HEK293 (cell line): Measurements from ENCODE around the gene C16orf86.

Experiments used
- CTCF ChIA-PET: fragments of 350-600 bp; formaldehyde crosslinking; extraction: SDS; loops from one replicate; lab custom pipeline; 2021; ENCODE audit warnings: antibody characterized with exemption; lab: Yijun Ruan, JAX
- POLR2A ChIA-PET: fragments of 300-600 bp; formaldehyde crosslinking; extraction: SDS; loops from one replicate; lab custom pipeline; 2020; ENCODE audit warnings: antibody characterized with exemption, inconsistent platforms; lab: Yijun Ruan, JAX
- H3K27ac ChIP-seq: fragments of 200-500 bp; sonication (Bioruptor generic); 2 replicates; pipeline ENCODE4 v1.5.1; 2014; ENCODE audit warnings: low read depth, low read length, control low read depth, inconsistent platforms; ENCODE audit errors: extremely low read depth
- H3K36me3 ChIP-seq, 2 experiments: fragments of 200-500 bp in 1 of 2; sonication (Bioruptor generic) in 1 of 2; 1 replicate in 1 of 2; 2 replicates in 1 of 2; pipeline ENCODE4 v1.5.1; 2014 to 2017; ENCODE audit warnings: inconsistent platforms in 2 of 2, low read length in 2 of 2; ENCODE audit not compliant: control insufficient read depth in 2 of 2, insufficient read depth in 1 of 2
- H3K4me1 ChIP-seq: fragments of 200-500 bp; sonication (Bioruptor generic); 2 replicates; pipeline ENCODE4 v1.5.1; 2014; ENCODE audit warnings: mild to moderate bottlenecking, low read length, inconsistent platforms; ENCODE audit not compliant: control insufficient read depth, insufficient read depth
- H3K4me3 ChIP-seq: 2 replicates; pipeline ENCODE4 v1.5.1; 2011; ENCODE audit warnings: low read depth, mild to moderate bottlenecking, control low read depth, low read length, moderate library complexity
- H3K9me3 ChIP-seq: fragments of 200-500 bp; sonication (Bioruptor generic); 2 replicates; pipeline ENCODE4 v1.5.1; 2014; ENCODE audit warnings: low read depth, low read length, inconsistent platforms; ENCODE audit not compliant: control insufficient read depth, insufficient read depth
- ATF2 ChIP-seq: fragments of 450-650 bp; formaldehyde crosslinking; IDR thresholded peaks from 2 replicates; pipeline ENCODE4 v1.5.1; 2016; ENCODE audit warnings: missing biosample characterization, missing genetic modification characterization, low read depth
- OVOL3 ChIP-seq: fragments of 450-650 bp; formaldehyde crosslinking; IDR thresholded peaks from 2 replicates; pipeline ENCODE4 v1.5.1; 2016; ENCODE audit warnings: missing biosample characterization, missing genetic modification characterization
- ZNF10 ChIP-seq: fragments of 450-650 bp; formaldehyde crosslinking; IDR thresholded peaks from 2 replicates; pipeline ENCODE4 v1.5.1; 2017; ENCODE audit warnings: missing biosample characterization, missing genetic modification characterization
- ZNF157 ChIP-seq: fragments of 450-650 bp; formaldehyde crosslinking; IDR thresholded peaks from 2 replicates; pipeline ENCODE4 v1.5.1; 2016; ENCODE audit warnings: missing biosample characterization, missing genetic modification characterization
- ZNF24 ChIP-seq: fragments of 450-650 bp; formaldehyde crosslinking; IDR thresholded peaks from 2 replicates; pipeline ENCODE4 v1.5.1; 2016; ENCODE audit warnings: missing biosample characterization, missing genetic modification characterization
- ZNF335 ChIP-seq: fragments of 450-650 bp; formaldehyde crosslinking; conservative IDR thresholded peaks from 2 replicates; pipeline ENCODE4 v1.5.1; 2016; ENCODE audit warnings: missing biosample characterization, missing genetic modification characterization
- ZNF394 ChIP-seq: fragments of 450-650 bp; formaldehyde crosslinking; IDR thresholded peaks from 2 replicates; pipeline ENCODE4 v1.5.1; 2016; ENCODE audit warnings: missing biosample characterization, missing genetic modification characterization, mild to moderate bottlenecking, moderate library complexity, borderline replicate concordance
- ZNF544 ChIP-seq: fragments of 450-650 bp; formaldehyde crosslinking; IDR thresholded peaks from 2 replicates; pipeline ENCODE4 v1.5.0; 2017; ENCODE audit warnings: missing biosample characterization, missing genetic modification characterization
- ZNF600 ChIP-seq: fragments of 450-650 bp; formaldehyde crosslinking; IDR thresholded peaks from 2 replicates; pipeline ENCODE4 v1.5.1; 2016; ENCODE audit warnings: missing biosample characterization, missing genetic modification characterization
- ZSCAN30 ChIP-seq: fragments of 450-650 bp; IDR thresholded peaks from 2 replicates; pipeline ENCODE4 v1.5.1; 2018; ENCODE audit warnings: missing biosample characterization, mild to moderate bottlenecking, missing genetic modification characterization, moderate library complexity
- ZSCAN4 ChIP-seq: fragments of 450-650 bp; formaldehyde crosslinking; IDR thresholded peaks from 2 replicates; pipeline ENCODE4 v1.5.1; 2017; ENCODE audit warnings: missing biosample characterization, missing genetic modification characterization
- TF ChIP-seq, protein P1 (sequence below): fragments of 450-650 bp; formaldehyde crosslinking; IDR thresholded peaks from 2 replicates; pipeline ENCODE4 v1.5.1; 2016; ENCODE audit warnings: missing biosample characterization, missing genetic modification characterization, borderline replicate concordance

The C16orf86 gene

DNA sequence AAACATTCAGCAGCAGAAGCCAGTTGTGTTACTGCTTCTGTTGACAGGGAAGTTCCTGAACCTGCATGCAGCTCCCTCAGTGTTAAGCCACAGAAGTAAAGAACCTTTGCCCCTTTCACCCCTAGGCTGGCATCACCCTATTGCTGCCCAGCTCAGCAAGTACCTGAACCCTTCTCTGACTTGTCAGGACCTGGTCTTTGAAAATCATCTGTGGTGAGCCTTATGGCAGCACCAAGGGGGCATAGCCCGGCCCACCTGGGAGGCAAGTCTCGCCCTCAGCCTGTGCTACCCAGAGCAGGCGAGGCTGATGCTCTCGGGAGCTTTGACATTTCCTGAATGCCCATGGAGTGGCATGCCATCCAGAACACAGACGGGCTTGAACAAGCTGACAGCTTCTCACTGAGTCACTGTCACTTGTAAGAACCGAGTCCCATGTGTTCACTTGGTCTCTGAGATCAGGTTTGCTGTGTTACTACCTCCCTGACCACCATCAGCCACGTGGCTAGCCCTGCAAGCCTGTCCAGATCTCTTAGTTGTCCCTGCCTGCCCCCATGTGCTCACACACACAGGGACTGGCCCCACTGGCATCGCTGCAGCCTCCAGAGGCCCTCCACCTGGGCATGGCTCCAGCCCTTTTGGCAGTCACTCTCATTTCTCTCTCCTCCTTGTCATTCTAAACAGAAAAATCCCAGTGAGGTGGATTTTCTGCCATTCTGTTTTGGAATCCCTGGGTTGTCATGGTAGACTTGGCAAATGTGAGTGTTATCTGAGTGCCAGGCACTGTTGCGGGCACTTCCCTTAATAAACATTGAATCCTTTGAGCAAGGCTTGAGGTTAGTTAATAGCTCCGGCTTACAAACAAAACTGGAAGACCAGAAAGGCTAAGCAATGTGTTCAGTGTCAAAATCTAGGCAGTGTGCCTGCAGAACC lies 24.6 kb upstream of the C16orf86 start:
- TF ChIP-seq ZNF544 (tag by site-specific recombination) (no peak), ZNF335 (peak; percentile 22; the same call in 1 of the 2 replicates)
- H3K9me3 ChIP-seq, result no peaks in the 10 kb centered on the region
- ChIA-PET CTCF (interaction anchor here (0.9 to 9.9 kb wide), 6 partner anchors 79 to 155 kb away, joined by 3 to 119 read pairs (median 4); no protein-coding TSS in a partner anchor), POLR2A (interaction anchor here (1.2 kb wide), 1 partner anchor 80 kb away, joined by 4 read pairs; the partner anchor contains the start of gene CTCF)
- H3K4me3 ChIP-seq, result no peak overlapping the region
- H3K27ac ChIP-seq, result no peak overlapping the region
- peaks cover 0 to 28% of the 10 kb centered on the region in 2 experiments for H3K36me3 ChIP-seq
- H3K4me1 ChIP-seq, result no peaks in the 10 kb centered on the region

- TF ChIP-seq OVOL3 (tag by site-specific recombination) (no peak), ATF2 (tag by site-specific recombination) (no peak), ZNF600 (tag by site-specific recombination) (no peak), ZNF24 (tag by site-specific recombination) (no peak), ZNF10 (tag by site-specific recombination) (no peak), ZNF394 (tag by site-specific recombination) (no peak), ZSCAN4 (tag by site-specific recombination) (no peak), ZNF157 (no peak), ZSCAN30 (tag by site-specific recombination) (no peak)
- TF ChIP-seq, protein P1, sequence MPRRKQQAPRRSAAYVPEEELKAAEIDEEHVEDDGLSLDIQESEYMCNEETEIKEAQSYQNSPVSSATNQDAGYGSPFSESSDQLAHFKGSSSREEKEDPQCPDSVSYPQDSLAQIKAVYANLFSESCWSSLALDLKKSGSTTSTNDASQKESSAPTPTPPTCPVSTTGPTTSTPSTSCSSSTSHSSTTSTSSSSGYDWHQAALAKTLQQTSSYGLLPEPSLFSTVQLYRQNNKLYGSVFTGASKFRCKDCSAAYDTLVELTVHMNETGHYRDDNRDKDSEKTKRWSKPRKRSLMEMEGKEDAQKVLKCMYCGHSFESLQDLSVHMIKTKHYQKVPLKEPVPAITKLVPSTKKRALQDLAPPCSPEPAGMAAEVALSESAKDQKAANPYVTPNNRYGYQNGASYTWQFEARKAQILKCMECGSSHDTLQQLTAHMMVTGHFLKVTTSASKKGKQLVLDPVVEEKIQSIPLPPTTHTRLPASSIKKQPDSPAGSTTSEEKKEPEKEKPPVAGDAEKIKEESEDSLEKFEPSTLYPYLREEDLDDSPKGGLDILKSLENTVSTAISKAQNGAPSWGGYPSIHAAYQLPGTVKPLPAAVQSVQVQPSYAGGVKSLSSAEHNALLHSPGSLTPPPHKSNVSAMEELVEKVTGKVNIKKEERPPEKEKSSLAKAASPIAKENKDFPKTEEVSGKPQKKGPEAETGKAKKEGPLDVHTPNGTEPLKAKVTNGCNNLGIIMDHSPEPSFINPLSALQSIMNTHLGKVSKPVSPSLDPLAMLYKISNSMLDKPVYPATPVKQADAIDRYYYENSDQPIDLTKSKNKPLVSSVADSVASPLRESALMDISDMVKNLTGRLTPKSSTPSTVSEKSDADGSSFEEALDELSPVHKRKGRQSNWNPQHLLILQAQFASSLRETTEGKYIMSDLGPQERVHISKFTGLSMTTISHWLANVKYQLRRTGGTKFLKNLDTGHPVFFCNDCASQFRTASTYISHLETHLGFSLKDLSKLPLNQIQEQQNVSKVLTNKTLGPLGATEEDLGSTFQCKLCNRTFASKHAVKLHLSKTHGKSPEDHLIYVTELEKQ (tag by site-specific recombination), result no peak
- TF ChIP-seq, all 188 proteins: peak for 0
- Histone ChIP-seq H3K36me3 (peaks cover 0 to 8% of the 10 kb centered on the region in 2 experiments; a peak in 1 of 3 replicates), H3K27ac (no peak overlapping the region), H3K4me3 (no peak overlapping the region), H3K4me1 (no peaks in the 10 kb centered on the region), H3K9me3 (no peaks in the 10 kb centered on the region)
- ChIA-PET POLR2A (interaction anchor here (0.6 to 2.0 kb wide), 3 partner anchors 82 to 143 kb away, joined by 4 to 13 read pairs (median 10); partner anchors contain the start of gene CTCF), CTCF (interaction anchor here (0.6 to 9.9 kb wide), 25 partner anchors 9 to 298 kb away, joined by 3 to 119 read pairs (median 4); partner anchors contain the start of genes ACD, CTCF and RIPOR1)
Observed at GRCh38 chr16:67644038-67644437, 22.6 kb upstream of the C16orf86 start.
